IMR-90 (cell line): ENCODE measurements around the gene UGGT2. TPM values are rescaled to one million over a fixed set of nuclear protein-coding genes. Genes with fewer than 3 reads are reported as not detected.

Experiments used
- ATAC-seq: fragments of 200-7000 bp; cut with Tn5 transposase; 2 replicates; pipeline ENCODE4 v1.9.1; 2020; ENCODE audit warnings: low read depth, mild to moderate bottlenecking, moderate library complexity
- BruUV-seq: library from RNA; stranded (reverse); fragments of 400-500 nt; replicated peaks from 2 replicates; lab custom pipeline; 2021; lab: Mats Ljungman, UMichigan
- CTCF ChIA-PET: fragments of 300-600 bp; formaldehyde crosslinking; extraction: SDS; loops from one replicate; lab custom pipeline; 2021; ENCODE audit warnings: antibody characterized with exemption; lab: Yijun Ruan, JAX
- POLR2A ChIA-PET: fragments of 300-600 bp; sonication (Branson Sonifier 250); formaldehyde crosslinking; loops from one replicate; lab custom pipeline; 2022; ENCODE audit warnings: antibody characterized with exemption; ENCODE audit not compliant: unreplicated experiment; lab: Charles Lee
- DNase-seq: peaks from one replicate; pipeline ENCODE4 v3.0.0; 2013
- H2AFZ ChIP-seq: replicated peaks from 2 replicates; pipeline ENCODE3; 2013; ENCODE audit warnings: low read length, mild to moderate bottlenecking; ENCODE audit not compliant: poor library complexity
- H2AK5ac ChIP-seq: 2 replicates; pipeline ENCODE4 v1.6.1; 2013; ENCODE audit warnings: low read depth, low read length, inconsistent platforms
- H2AK9ac ChIP-seq: replicated peaks from 2 replicates; pipeline ENCODE3; 2013; ENCODE audit warnings: mild to moderate bottlenecking, low read depth, low read length, moderate library complexity; ENCODE audit not compliant: poor library complexity
- H2BK120ac ChIP-seq: 2 replicates; pipeline ENCODE4 v1.6.1; 2013; ENCODE audit warnings: low read depth, low read length, inconsistent platforms
- H2BK15ac ChIP-seq: 3 replicates; pipeline ENCODE4 v1.6.1; 2013; ENCODE audit warnings: low read depth, low read length, inconsistent platforms
- H2BK20ac ChIP-seq: 2 replicates; pipeline ENCODE4 v1.6.1; 2013; ENCODE audit warnings: low read depth, mild to moderate bottlenecking, inconsistent platforms, low read length, moderate library complexity
- H2BK5ac ChIP-seq: 2 replicates; pipeline ENCODE4 v1.6.1; 2013; ENCODE audit warnings: mild to moderate bottlenecking, low read depth, low read length, inconsistent platforms; ENCODE audit not compliant: poor library complexity, severe bottlenecking
- H3K14ac ChIP-seq: replicated peaks from 2 replicates; pipeline ENCODE4 v1.6.1; 2013; ENCODE audit warnings: low read depth, low read length, inconsistent platforms
- H3K18ac ChIP-seq: 2 replicates; pipeline ENCODE4 v1.6.1; 2013; ENCODE audit warnings: low read depth, low read length, control low read depth
- H3K23ac ChIP-seq: 2 replicates; pipeline ENCODE4 v1.6.1; 2013; ENCODE audit warnings: low read depth, low read length, inconsistent platforms
- H3K27ac ChIP-seq: 2 replicates; pipeline ENCODE4 v1.5.1; 2013; ENCODE audit warnings: mild to moderate bottlenecking, control low read depth, low read length; ENCODE audit not compliant: insufficient read depth
- H3K27me3 ChIP-seq: 2 replicates; pipeline ENCODE4 v1.6.1; 2013; ENCODE audit warnings: low read length; ENCODE audit not compliant: control insufficient read depth, insufficient read depth
- H3K36me3 ChIP-seq: 2 replicates; pipeline ENCODE4 v1.6.1; 2013; ENCODE audit warnings: low read length, mixed read lengths; ENCODE audit not compliant: control insufficient read depth, insufficient read depth
- H3K4ac ChIP-seq: 2 replicates; pipeline ENCODE4 v1.6.1; 2013; ENCODE audit warnings: low read depth, low read length, inconsistent platforms
- H3K4me1 ChIP-seq: 2 replicates; pipeline ENCODE4 v1.6.1; 2013; ENCODE audit warnings: low read length, mixed read lengths; ENCODE audit not compliant: control insufficient read depth, insufficient read depth
- H3K4me2 ChIP-seq: 2 replicates; pipeline ENCODE4 v1.6.1; 2013; ENCODE audit warnings: low read depth, mild to moderate bottlenecking, control low read depth, low read length, moderate library complexity
- H3K4me3 ChIP-seq: 2 replicates; pipeline ENCODE4 v1.5.1; 2013; ENCODE audit warnings: low read depth, mild to moderate bottlenecking, control low read depth, low read length, moderate library complexity; ENCODE audit not compliant: insufficient read depth
- H3K56ac ChIP-seq: 2 replicates; pipeline ENCODE4 v1.6.1; 2013; ENCODE audit warnings: low read length, inconsistent platforms; ENCODE audit not compliant: insufficient read depth; ENCODE audit errors: extremely low read depth
- H3K79me1 ChIP-seq, 2 experiments: 2 replicates each; pipeline ENCODE4 v1.6.1; 2013; ENCODE audit warnings: low read length in 2 of 2, inconsistent platforms in 1 of 2, low read depth in 1 of 2
- H3K9ac ChIP-seq: 2 replicates; pipeline ENCODE4 v1.6.1; 2013; ENCODE audit warnings: low read depth, low read length, control low read depth
- H3K9me1 ChIP-seq: 2 replicates; pipeline ENCODE4 v1.6.1; 2013; ENCODE audit warnings: low read length, inconsistent platforms; ENCODE audit not compliant: insufficient read depth
- H3K9me3 ChIP-seq: 2 replicates; pipeline ENCODE4 v1.6.1; 2013; ENCODE audit warnings: low read length; ENCODE audit not compliant: control insufficient read depth, insufficient read depth
- H4K20me1 ChIP-seq: 2 replicates; pipeline ENCODE4 v1.6.1; 2013; ENCODE audit warnings: low read length, inconsistent platforms; ENCODE audit not compliant: insufficient read depth
- H4K5ac ChIP-seq: 2 replicates; pipeline ENCODE4 v1.6.1; 2013; ENCODE audit warnings: mild to moderate bottlenecking, low read depth, low read length, control low read depth
- H4K8ac ChIP-seq, 2 experiments: 2 replicates each; pipeline ENCODE4 v1.6.1; 2013; ENCODE audit warnings: low read depth in 2 of 2, low read length in 2 of 2, control low read depth in 1 of 2, inconsistent platforms in 1 of 2
- H4K91ac ChIP-seq: 2 replicates; pipeline ENCODE4 v1.6.1; 2013; ENCODE audit warnings: low read depth, low read length, inconsistent platforms; ENCODE audit not compliant: insufficient read depth
- BHLHE40 ChIP-seq: fragments of 150-350 bp; IDR thresholded peaks from 2 replicates; pipeline ENCODE4 v1.6.1; 2016; ENCODE audit warnings: mild to moderate bottlenecking, low read depth, low read length
- CHD1 ChIP-seq: IDR thresholded peaks from 2 replicates; pipeline ENCODE4 v1.6.1; 2012; ENCODE audit warnings: low read depth, low read length, improper control_type of control experiment
- FOS ChIP-seq: fragments of 150-350 bp; IDR thresholded peaks from 2 replicates; pipeline ENCODE4 v1.6.1; 2016; ENCODE audit warnings: low read depth, low read length
- MAFK ChIP-seq: IDR thresholded peaks from 2 replicates; pipeline ENCODE4 v1.6.1; 2012; ENCODE audit warnings: low read depth, low read length, improper control_type of control experiment
- MAZ ChIP-seq: IDR thresholded peaks from 2 replicates; pipeline ENCODE4 v1.6.1; 2012; ENCODE audit warnings: low read depth, mild to moderate bottlenecking, low read length, improper control_type of control experiment, moderate library complexity, borderline replicate concordance
- WGBS, 2 experiments: methylation state at CpG; one replicate each; pipeline versions ENCODE4 v1.1.5 to v1.1.7; 2013; ENCODE audit warnings: missing lambda C conversion rate in 2 of 2; ENCODE audit not compliant: insufficient read length in 1 of 2; ENCODE audit errors: extremely low coverage in 2 of 2; 5-methylcytosine and 5-hydroxymethylcytosine counted together
- dilution Hi-C: fragments of 300-500 bp; cut with HindIII; formaldehyde crosslinking; loops from one replicate; pipeline ENCODE4 v1.14.3; 2018; ENCODE audit warnings: low sequenced_read_pairs; ENCODE audit not compliant: unreplicated experiment
- in situ Hi-C: fragments of 300-500 bp; cut with MboI; formaldehyde crosslinking; loops from 3 replicates; pipeline ENCODE4 v1.14.3; 2019; ENCODE audit warnings: low sequenced_read_pairs, inconsistent platforms, mixed read lengths
- intact Hi-C: fragments of 100-400 bp; cut with micrococcal nuclease; formaldehyde crosslinking; loops from 2 replicates; pipeline ENCODE4 v1.10.0; 2022
- polyA plus RNA-seq, 3 experiments: library from polyadenylated mRNA; depleted of rRNA; stranded (reverse); fragments of >200 nt; gene quantifications; 2 replicates each; pipeline ENCODE4 v1.2.3, GENCODE V29; 2012; ENCODE audit warnings: low replicate concordance in 1 of 3
- total RNA-seq: library from RNA; depleted of rRNA; stranded (reverse); fragments of >200 nt; gene quantifications from 2 replicates; pipeline ENCODE4 v1.2.3, GENCODE V29; 2012
- TF ChIP-seq, protein P1 (sequence below): conservative IDR thresholded peaks from 2 replicates; pipeline ENCODE4 v1.5.1; 2012; ENCODE audit warnings: mild to moderate bottlenecking, low read depth, low read length, improper control_type of control experiment

UGGT2 gene
- total and polyA plus RNA-seq, 2 of the 4 experiments (the other 2 are of a cell fraction), result 21.4 to 40.1 TPM

DNA sequence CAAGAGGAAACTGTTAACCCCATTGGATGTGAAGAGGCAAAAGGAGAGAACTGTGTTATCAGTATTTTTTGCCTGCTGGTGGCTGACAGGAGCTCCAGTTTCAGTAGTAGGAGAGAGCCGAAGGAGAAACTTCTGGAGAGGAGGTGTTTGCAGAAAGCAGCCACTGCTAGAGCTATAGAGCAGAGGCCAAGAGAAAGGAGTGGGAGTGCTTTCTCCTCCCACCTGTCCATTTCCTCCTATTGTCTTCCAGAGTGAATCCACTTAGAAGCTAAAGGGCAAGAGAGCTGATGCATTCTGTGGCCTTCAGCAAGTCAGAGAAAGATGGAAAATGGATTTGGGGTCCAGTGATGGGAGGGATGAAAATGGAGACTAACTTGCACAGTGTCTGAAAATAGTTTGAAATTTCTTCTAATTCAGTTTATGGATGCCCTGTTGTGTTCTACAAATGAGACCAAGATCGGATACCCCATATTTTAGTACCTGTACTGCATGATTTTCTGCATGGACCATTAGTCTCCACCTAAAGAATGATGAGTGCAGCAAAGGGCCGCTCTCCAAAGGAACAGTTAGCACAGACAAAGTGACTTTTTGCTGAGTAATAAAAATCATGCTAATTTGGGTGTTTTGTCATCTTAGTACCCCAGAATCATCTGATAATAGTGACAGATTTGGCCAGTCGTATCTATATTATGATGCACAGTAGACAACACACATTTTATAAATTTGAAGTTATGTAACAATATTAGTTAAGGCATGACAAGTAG lies 47.4 kb upstream of the UGGT2 start:
- CTCF ChIA-PET, result no interaction called here
- peaks cover 2% of the 10 kb centered on the region; the same call in 1 of the 2 replicates for H3K27me3 ChIP-seq
- H4K8ac ChIP-seq, result no peak overlapping the region
- no peak overlapping the region for H3K9ac ChIP-seq
- no peak overlapping the region for H3K4me2 ChIP-seq
- no peak overlapping the region for H3K56ac ChIP-seq
- H3K36me3 ChIP-seq, result no peaks in the 10 kb centered on the region
- no peak overlapping the region for H3K4ac ChIP-seq
- ATAC-seq, result no peak
- no peak overlapping the region for H2AFZ ChIP-seq
- no peak overlapping the region for H3K4me3 ChIP-seq
- H2AK5ac ChIP-seq, result no peak overlapping the region
- POLR2A ChIA-PET, result no interaction called here
- no peak overlapping the region for H2BK20ac ChIP-seq
- no peak overlapping the region for H4K5ac ChIP-seq
- no peak overlapping the region for H3K23ac ChIP-seq
- H2BK15ac ChIP-seq, result no peak overlapping the region
- no peak overlapping the region for H2AK9ac ChIP-seq
- dilution Hi-C loops, result no loop called here
- H2BK120ac ChIP-seq, result no peak overlapping the region
- H3K18ac ChIP-seq, result no peak overlapping the region
- WGBS, 2 experiments, result no CpG with 5 or more reads among the region's 4 CpGs
- H3K4me1 ChIP-seq, result no peaks in the 10 kb centered on the region
- no peak overlapping the region for H3K14ac ChIP-seq
- in situ Hi-C loops, result no loop called here
- no peak overlapping the region for H4K91ac ChIP-seq
- no peaks in the 10 kb centered on the region for H3K9me1 ChIP-seq
- H4K20me1 ChIP-seq, result no peaks in the 10 kb centered on the region
- no peak for DNase-seq
- no peaks in the 10 kb centered on the region for H3K9me3 ChIP-seq
- intact Hi-C loops, result no loop called here
- TF ChIP-seq, protein P1, sequence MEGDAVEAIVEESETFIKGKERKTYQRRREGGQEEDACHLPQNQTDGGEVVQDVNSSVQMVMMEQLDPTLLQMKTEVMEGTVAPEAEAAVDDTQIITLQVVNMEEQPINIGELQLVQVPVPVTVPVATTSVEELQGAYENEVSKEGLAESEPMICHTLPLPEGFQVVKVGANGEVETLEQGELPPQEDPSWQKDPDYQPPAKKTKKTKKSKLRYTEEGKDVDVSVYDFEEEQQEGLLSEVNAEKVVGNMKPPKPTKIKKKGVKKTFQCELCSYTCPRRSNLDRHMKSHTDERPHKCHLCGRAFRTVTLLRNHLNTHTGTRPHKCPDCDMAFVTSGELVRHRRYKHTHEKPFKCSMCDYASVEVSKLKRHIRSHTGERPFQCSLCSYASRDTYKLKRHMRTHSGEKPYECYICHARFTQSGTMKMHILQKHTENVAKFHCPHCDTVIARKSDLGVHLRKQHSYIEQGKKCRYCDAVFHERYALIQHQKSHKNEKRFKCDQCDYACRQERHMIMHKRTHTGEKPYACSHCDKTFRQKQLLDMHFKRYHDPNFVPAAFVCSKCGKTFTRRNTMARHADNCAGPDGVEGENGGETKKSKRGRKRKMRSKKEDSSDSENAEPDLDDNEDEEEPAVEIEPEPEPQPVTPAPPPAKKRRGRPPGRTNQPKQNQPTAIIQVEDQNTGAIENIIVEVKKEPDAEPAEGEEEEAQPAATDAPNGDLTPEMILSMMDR, result no peak
- TF ChIP-seq FOS (no peak), MAFK (no peak), CHD1 (no peak), MAZ (no peak), BHLHE40 (no peak)
- no peaks in the 10 kb centered on the region for H3K79me1 ChIP-seq
- no peak overlapping the region for H3K27ac ChIP-seq
- BruUV-seq, result no TSS peak
- no peak overlapping the region for H2BK5ac ChIP-seq
